ENCODE measurements around the gene MACO1. TPM values are rescaled to one million over a fixed set of nuclear protein-coding genes. Genes with fewer than 3 reads are reported as not detected.
A peak's percentile ranks its signal among the peaks of the same experiment; 100 is the strongest.

MACO1 gene
- total and polyA plus RNA-seq, 2 of the 13 experiments (the other 11 are each of a cell fraction or from before 2014, with no cell fraction given): 9.7 to 17.0 TPM

DNA sequence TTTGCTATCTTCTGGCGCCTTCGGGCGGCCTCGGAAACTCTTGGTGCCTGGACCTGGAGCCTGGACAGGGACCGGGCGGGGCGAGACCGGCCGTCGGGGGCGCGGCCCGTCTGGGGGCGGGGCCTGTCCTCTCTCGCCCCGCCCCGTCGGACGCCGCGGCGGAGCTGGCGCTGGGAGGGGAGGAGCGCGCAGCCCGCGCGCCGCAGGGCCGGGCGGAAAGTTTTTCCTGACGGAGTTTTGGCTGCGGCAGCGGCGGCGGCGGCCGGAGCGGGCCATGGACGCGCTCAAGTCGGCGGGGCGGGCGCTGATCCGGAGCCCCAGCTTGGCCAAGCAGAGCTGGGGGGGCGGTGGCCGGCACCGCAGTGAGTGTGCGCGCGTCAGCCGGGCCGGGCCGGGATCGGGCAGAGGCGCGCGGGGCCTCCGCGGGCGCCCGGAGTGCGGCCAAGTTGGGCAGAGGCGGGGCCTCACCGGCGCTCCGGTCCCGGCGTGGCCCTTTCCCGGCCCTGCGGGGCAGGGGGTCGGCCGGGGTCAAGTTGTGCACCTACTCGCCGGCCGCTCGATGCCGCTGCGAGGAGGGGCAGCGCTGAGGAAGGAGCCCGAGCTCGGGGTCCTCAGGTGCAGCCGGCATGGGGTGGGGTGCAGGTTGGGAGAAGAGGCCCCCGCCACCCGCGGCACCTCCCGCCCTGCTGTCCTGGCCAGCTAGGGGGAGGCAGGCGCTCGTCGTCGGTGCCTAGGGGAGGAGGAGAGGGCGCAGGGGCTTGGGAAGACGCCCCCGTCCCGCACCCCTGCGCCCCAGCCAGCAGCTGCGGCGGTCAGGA, 112.9 kb downstream of the MACO1 start, which contains the start of gene LDLRAP1 (continued):
- TF ChIP-seq, protein P1, sequence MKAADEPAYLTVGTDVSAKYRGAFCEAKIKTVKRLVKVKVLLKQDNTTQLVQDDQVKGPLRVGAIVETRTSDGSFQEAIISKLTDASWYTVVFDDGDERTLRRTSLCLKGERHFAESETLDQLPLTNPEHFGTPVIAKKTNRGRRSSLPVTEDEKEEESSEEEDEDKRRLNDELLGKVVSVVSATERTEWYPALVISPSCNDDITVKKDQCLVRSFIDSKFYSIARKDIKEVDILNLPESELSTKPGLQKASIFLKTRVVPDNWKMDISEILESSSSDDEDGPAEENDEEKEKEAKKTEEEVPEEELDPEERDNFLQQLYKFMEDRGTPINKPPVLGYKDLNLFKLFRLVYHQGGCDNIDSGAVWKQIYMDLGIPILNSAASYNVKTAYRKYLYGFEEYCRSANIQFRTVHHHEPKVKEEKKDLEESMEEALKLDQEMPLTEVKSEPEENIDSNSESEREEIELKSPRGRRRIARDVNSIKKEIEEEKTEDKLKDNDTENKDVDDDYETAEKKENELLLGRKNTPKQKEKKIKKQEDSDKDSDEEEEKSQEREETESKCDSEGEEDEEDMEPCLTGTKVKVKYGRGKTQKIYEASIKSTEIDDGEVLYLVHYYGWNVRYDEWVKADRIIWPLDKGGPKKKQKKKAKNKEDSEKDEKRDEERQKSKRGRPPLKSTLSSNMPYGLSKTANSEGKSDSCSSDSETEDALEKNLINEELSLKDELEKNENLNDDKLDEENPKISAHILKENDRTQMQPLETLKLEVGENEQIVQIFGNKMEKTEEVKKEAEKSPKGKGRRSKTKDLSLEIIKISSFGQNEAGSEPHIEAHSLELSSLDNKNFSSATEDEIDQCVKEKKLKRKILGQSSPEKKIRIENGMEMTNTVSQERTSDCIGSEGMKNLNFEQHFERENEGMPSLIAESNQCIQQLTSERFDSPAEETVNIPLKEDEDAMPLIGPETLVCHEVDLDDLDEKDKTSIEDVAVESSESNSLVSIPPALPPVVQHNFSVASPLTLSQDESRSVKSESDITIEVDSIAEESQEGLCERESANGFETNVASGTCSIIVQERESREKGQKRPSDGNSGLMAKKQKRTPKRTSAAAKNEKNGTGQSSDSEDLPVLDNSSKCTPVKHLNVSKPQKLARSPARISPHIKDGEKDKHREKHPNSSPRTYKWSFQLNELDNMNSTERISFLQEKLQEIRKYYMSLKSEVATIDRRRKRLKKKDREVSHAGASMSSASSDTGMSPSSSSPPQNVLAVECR (CRISPR knock-in tag; IDR thresholded peaks at IDR 0.05; ENCODE audit: borderline replicate concordance): peak; percentile 36; the same call in 1 of the 2 replicates
- TF ChIP-seq ELF4 (CRISPR knock-in tag; IDR thresholded peaks at IDR 0.05; ENCODE audit: borderline replicate concordance) (no peak), DMAP1 (CRISPR knock-in tag; IDR thresholded peaks at IDR 0.05) (no peak), BHLHE40 (IDR thresholded peaks at IDR 0.05; ENCODE audit: low read length) (no peak), TAF15 (IDR thresholded peaks at IDR 0.05; ENCODE audit: low read depth, low read length, poor library complexity, severe bottlenecking) (no peak), TCF7 (IDR thresholded peaks at IDR 0.05; ENCODE audit: low read depth) (no peak), MAFF (IDR thresholded peaks at IDR 0.05; ENCODE audit: low read depth, low read length) (no peak), ZNF253 (CRISPR knock-in tag; IDR thresholded peaks at IDR 0.05; ENCODE audit: borderline replicate concordance) (no peak), MTERF4 (CRISPR knock-in tag; IDR thresholded peaks at IDR 0.05) (0 out of 2 replicates have a peak, but pooled peaks have one; percentile 9), MATR3 (CRISPR knock-in tag; IDR thresholded peaks at IDR 0.05) (no peak), ZBTB7B (CRISPR knock-in tag; IDR thresholded peaks at IDR 0.05) (no peak), NFE2L2 (IDR thresholded peaks at IDR 0.05; ENCODE audit: low read length) (no peak), FLYWCH1 (CRISPR knock-in tag; IDR thresholded peaks at IDR 0.05) (no peak), ZBTB4 (CRISPR knock-in tag; IDR thresholded peaks at IDR 0.05; ENCODE audit: borderline replicate concordance) (no peak), ZNF230 (CRISPR knock-in tag; IDR thresholded peaks at IDR 0.05) (no peak), THRA (CRISPR knock-in tag; IDR thresholded peaks at IDR 0.05; ENCODE audit: borderline replicate concordance) (0 out of 2 replicates have a peak, but pooled peaks have one; percentile 2)
- TF ChIP-seq, protein P2, sequence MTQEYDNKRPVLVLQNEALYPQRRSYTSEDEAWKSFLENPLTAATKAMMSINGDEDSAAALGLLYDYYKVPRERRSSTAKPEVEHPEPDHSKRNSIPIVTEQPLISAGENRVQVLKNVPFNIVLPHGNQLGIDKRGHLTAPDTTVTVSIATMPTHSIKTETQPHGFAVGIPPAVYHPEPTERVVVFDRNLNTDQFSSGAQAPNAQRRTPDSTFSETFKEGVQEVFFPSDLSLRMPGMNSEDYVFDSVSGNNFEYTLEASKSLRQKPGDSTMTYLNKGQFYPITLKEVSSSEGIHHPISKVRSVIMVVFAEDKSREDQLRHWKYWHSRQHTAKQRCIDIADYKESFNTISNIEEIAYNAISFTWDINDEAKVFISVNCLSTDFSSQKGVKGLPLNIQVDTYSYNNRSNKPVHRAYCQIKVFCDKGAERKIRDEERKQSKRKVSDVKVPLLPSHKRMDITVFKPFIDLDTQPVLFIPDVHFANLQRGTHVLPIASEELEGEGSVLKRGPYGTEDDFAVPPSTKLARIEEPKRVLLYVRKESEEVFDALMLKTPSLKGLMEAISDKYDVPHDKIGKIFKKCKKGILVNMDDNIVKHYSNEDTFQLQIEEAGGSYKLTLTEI (CRISPR knock-in tag; conservative IDR thresholded peaks at IDR 0.05): no peak

Measured in HepG2 (cell line).